Measurements from ENCODE around the gene TUSC2. TPM values are rescaled to one million over a fixed set of nuclear protein-coding genes. Genes with fewer than 3 reads are reported as not detected.

The TUSC2 gene
- total RNA-seq, 1 experiment from 2014 or later: 34.0 TPM

GRCh38 chr3:50288387-50289007 lies 39.5 kb downstream of the TUSC2 start:
- no peaks in the 10 kb centered on the region for H3K27me3 ChIP-seq (ENCODE audit: insufficient read depth, low read length)
- no peaks in the 10 kb centered on the region for H3K9me3 ChIP-seq (ENCODE audit: control insufficient read depth in 1 of 2, insufficient read depth in 1 of 2, low read depth in 1 of 2, low read length in 2 of 2)
- peaks cover 42% of the 10 kb centered on the region for H3K79me2 ChIP-seq (ENCODE audit: insufficient read depth, low read length)
- ChIA-PET CTCF (no interaction called here), RAD21 (ENCODE audit: low non-redundant PET in 1 of 2, low total read pairs in 2 of 2, uncharacterized antibody in 2 of 2, unreplicated experiment in 2 of 2) (no interaction called here), POLR2A (interaction anchor here (1.2 kb wide), 1 partner anchor 55 kb away, joined by 3 read pairs; no protein-coding TSS in a partner anchor)
- no peak overlapping the region for H2AFZ ChIP-seq (ENCODE audit: low read depth, low read length, poor library complexity, severe bottlenecking)
- H3K9me2 ChIP-seq (ENCODE audit: insufficient read depth): no peaks in the 10 kb centered on the region
- no peak overlapping the region for H3K4me3 ChIP-seq (replicated peaks in 1 of 2; ENCODE audit: low read depth in 1 of 2, low read length in 2 of 2)
- H3K4me2 ChIP-seq (ENCODE audit: low read length): no peak overlapping the region
- peaks cover 11 to 17% of the 10 kb centered on the region in 2 experiments for H3K4me1 ChIP-seq (ENCODE audit: control insufficient read depth in 1 of 2, insufficient read depth in 2 of 2, low read length in 2 of 2)
- no TSS peak for BruUV-seq (replicated peaks)
- no peak overlapping the region for H3K9ac ChIP-seq (ENCODE audit: low read length)
- H3K27ac ChIP-seq (ENCODE audit: low read depth, low read length): no peak overlapping the region
- no peak for DNase-seq (ENCODE audit: low read depth, low spot score)
- intact Hi-C loops (cut with micrococcal nuclease): no loop called here
- peaks cover 23 to 45% of the 10 kb centered on the region in 2 experiments for H3K36me3 ChIP-seq (ENCODE audit: control insufficient read depth in 1 of 2, insufficient read depth in 2 of 2, low read length in 2 of 2)
- ATAC-seq: no peak
- TF ChIP-seq ZBTB33 (IDR thresholded peaks at IDR 0.05; ENCODE audit: extremely low read depth, insufficient replicate concordance, low read length) (no peak), YY1 (IDR thresholded peaks at IDR 0.05; ENCODE audit: extremely low read depth, insufficient replicate concordance, low read depth, low read length) (no peak), FOSL1 (IDR thresholded peaks at IDR 0.05; ENCODE audit: low read depth) (no peak), POLR2AphosphoS5 (IDR thresholded peaks at IDR 0.05; ENCODE audit: low read depth, low read length) (no peak)
- no peaks in the 10 kb centered on the region for H4K20me1 ChIP-seq (ENCODE audit: insufficient read depth)

- Histone ChIP-seq H4K20me1 (ENCODE audit: insufficient read depth) (no peaks in the 10 kb centered on the region), H3K9ac (ENCODE audit: low read length) (no peak overlapping the region), H3K4me3 (replicated peaks in 1 of 2; ENCODE audit: low read depth in 1 of 2, low read length in 2 of 2) (no peak overlapping the region), H3K27me3 (ENCODE audit: insufficient read depth, low read length) (no peaks in the 10 kb centered on the region), H3K4me2 (ENCODE audit: low read length) (no peak overlapping the region), H3K36me3 (ENCODE audit: control insufficient read depth in 1 of 2, insufficient read depth in 2 of 2, low read length in 2 of 2) (peaks cover 23 to 45% of the 10 kb centered on the region in 2 experiments), H3K79me2 (ENCODE audit: insufficient read depth, low read length) (peaks cover 42% of the 10 kb centered on the region), H3K9me3 (ENCODE audit: control insufficient read depth in 1 of 2, insufficient read depth in 1 of 2, low read depth in 1 of 2, low read length in 2 of 2) (no peaks in the 10 kb centered on the region), H3K9me2 (ENCODE audit: insufficient read depth) (no peaks in the 10 kb centered on the region), H3K4me1 (ENCODE audit: control insufficient read depth in 1 of 2, insufficient read depth in 2 of 2, low read length in 2 of 2) (peaks cover 6 to 7% of the 10 kb centered on the region in 2 experiments; a peak in 3 of 4 replicates), H3K27ac (ENCODE audit: low read depth, low read length) (no peak overlapping the region), H2AFZ (ENCODE audit: low read depth, low read length, poor library complexity, severe bottlenecking) (no peak overlapping the region)
- ChIA-PET RAD21 (ENCODE audit: low non-redundant PET in 1 of 2, low total read pairs in 2 of 2, uncharacterized antibody in 2 of 2, unreplicated experiment in 2 of 2) (no interaction called here), CTCF (no interaction called here), POLR2A (no interaction called here)
- ATAC-seq (no peak), DNase-seq (ENCODE audit: low read depth, low spot score) (no peak)
- BruUV-seq (replicated peaks): no TSS peak
- intact Hi-C loops (cut with micrococcal nuclease): no loop called here
- TF ChIP-seq ZNF274 (IDR thresholded peaks at IDR 0.05; ENCODE audit: low read depth, low read length) (no peak), CTCF (IDR thresholded peaks at IDR 0.05 in 2 of 3, conservative IDR thresholded peaks at IDR 0.05 in 1 of 3; ENCODE audit: borderline replicate concordance in 1 of 3, insufficient read depth in 1 of 3, low read depth in 2 of 3, low read length in 2 of 3) (no peak), POLR2A (IDR thresholded peaks at IDR 0.05; ENCODE audit: borderline replicate concordance, extremely low read depth, insufficient read depth, insufficient read length) (no peak), FOSL1 (IDR thresholded peaks at IDR 0.05; ENCODE audit: low read depth) (no peak), ELF1 (IDR thresholded peaks at IDR 0.05; ENCODE audit: borderline replicate concordance, low read depth) (no peak), JUND (IDR thresholded peaks at IDR 0.05) (no peak), ZFX (IDR thresholded peaks at IDR 0.05) (no peak), CBX3 (IDR thresholded peaks at IDR 0.05; ENCODE audit: low read depth) (no peak), ATF3 (IDR thresholded peaks at IDR 0.05) (no peak), POLR2AphosphoS5 (IDR thresholded peaks at IDR 0.05; ENCODE audit: low read depth, low read length) (no peak)
These were observed 40.8 kb downstream of the TUSC2 start for GRCh38 chr3:50287262-50287661.
